Endothelial cell of umbilical vein (primary cell): ENCODE measurements around the gene PSD4. TPM values are rescaled to one million over a fixed set of nuclear protein-coding genes. Genes with fewer than 3 reads are reported as not detected.

ENCODE experiments used
- BruUV-seq: library from RNA; stranded (reverse); fragments of 400-500 nt; replicated peaks from 2 replicates; lab custom pipeline; 2021; lab: Mats Ljungman, UMichigan
- CTCF ChIA-PET: fragments of 300-600, 350-600 bp; sonication (Branson Sonifier 250); formaldehyde crosslinking; loops from one replicate; lab custom pipeline; 2021; ENCODE audit warnings: antibody characterized with exemption, inconsistent platforms; lab: Charles Lee
- POLR2A ChIA-PET: fragments of 300-600, 350-600 bp; sonication (Branson Sonifier 250); formaldehyde crosslinking; loops from one replicate; lab custom pipeline; 2021; ENCODE audit warnings: antibody characterized with exemption, inconsistent platforms; lab: Charles Lee
- DNase-seq: peaks from one replicate; pipeline ENCODE4 v3.0.0-alpha.2; 2011; ENCODE audit warnings: low read depth, low spot score
- FAIRE-seq: peaks from 2 replicates; lab custom pipeline; 2011; peaks lifted over from hg19 to GRCh38; lab: Jason Lieb, UNC
- H2AFZ ChIP-seq: 2 replicates; pipeline ENCODE4 v1.6.0; 2012; ENCODE audit warnings: low read depth, low read length, control low read depth, inconsistent platforms
- H3K27ac ChIP-seq: 2 replicates; pipeline ENCODE4 v1.5.1; 2011; ENCODE audit warnings: low read depth, mild to moderate bottlenecking, control low read depth, low read length, moderate library complexity; ENCODE audit not compliant: insufficient read depth
- H3K27me3 ChIP-seq, 2 experiments: 2 replicates each; pipeline versions ENCODE4 v1.6.0 to v1.6.1; 2011; ENCODE audit warnings: low read length in 2 of 2, mixed read lengths in 1 of 2; ENCODE audit not compliant: control insufficient read depth in 2 of 2, insufficient read depth in 2 of 2
- H3K36me3 ChIP-seq, 2 experiments: 2 replicates in 1 of 2; 3 replicates in 1 of 2; pipeline ENCODE4 v1.5.1; 2011; ENCODE audit warnings: low read length in 2 of 2, mild to moderate bottlenecking in 1 of 2, moderate library complexity in 1 of 2; ENCODE audit not compliant: control insufficient read depth in 2 of 2, insufficient read depth in 2 of 2; ENCODE audit errors: extremely low read depth in 1 of 2
- H3K4me1 ChIP-seq: 3 replicates; pipeline ENCODE4 v1.5.1; 2011; ENCODE audit warnings: mild to moderate bottlenecking, low read length; ENCODE audit not compliant: control insufficient read depth, insufficient read depth; ENCODE audit errors: extremely low read depth
- H3K4me2 ChIP-seq: 2 replicates; pipeline ENCODE4 v1.6.1; 2011; ENCODE audit warnings: low read length, control low read depth, mixed read lengths; ENCODE audit not compliant: insufficient read depth
- H3K4me3 ChIP-seq, 3 experiments: fragments of 200-600 bp in 1 of 3; sonication (generic), shearing (Covaris generic) in 1 of 3; replicated peaks in 1 of 3; 2 replicates each; pipeline ENCODE4 v1.5.1; 2011 to 2016; ENCODE audit warnings: control low read depth in 3 of 3, low read length in 3 of 3, mild to moderate bottlenecking in 2 of 3, inconsistent platforms in 1 of 3, low read depth in 1 of 3, moderate library complexity in 1 of 3; ENCODE audit not compliant: insufficient read depth in 1 of 3
- H3K79me2 ChIP-seq: 2 replicates; pipeline ENCODE4 v1.6.0; 2012; ENCODE audit warnings: low read length, inconsistent platforms; ENCODE audit not compliant: control insufficient read depth, insufficient read depth
- H3K9ac ChIP-seq: replicated peaks from 2 replicates; pipeline ENCODE3; 2011; ENCODE audit warnings: low read length, control low read depth; ENCODE audit not compliant: insufficient read depth; ENCODE audit errors: extremely low read depth
- H3K9me1 ChIP-seq: replicated peaks from 3 replicates; pipeline ENCODE4 v1.6.0; 2011; ENCODE audit warnings: mild to moderate bottlenecking, low read length; ENCODE audit not compliant: control insufficient read depth, insufficient read depth; ENCODE audit errors: extremely low read depth
- H3K9me3 ChIP-seq: replicated peaks from 2 replicates; pipeline ENCODE4 v1.5.1; 2012; ENCODE audit warnings: low read length, inconsistent platforms; ENCODE audit not compliant: control insufficient read depth, insufficient read depth
- H4K20me1 ChIP-seq: replicated peaks from 2 replicates; pipeline ENCODE3; 2011; ENCODE audit warnings: mild to moderate bottlenecking, low read length; ENCODE audit not compliant: control insufficient read depth, insufficient read depth; ENCODE audit errors: extremely low read depth
- EZH2 ChIP-seq: IDR thresholded peaks from 2 replicates; pipeline ENCODE4 v1.6.1; 2012; ENCODE audit warnings: borderline replicate concordance, low read depth, mild to moderate bottlenecking, moderate library complexity, low read length, inconsistent platforms; ENCODE audit not compliant: severe bottlenecking
- FOS ChIP-seq: IDR thresholded peaks from 2 replicates; pipeline ENCODE4 v1.6.1; 2011; ENCODE audit warnings: mild to moderate bottlenecking, low read length, moderate library complexity, borderline replicate concordance; ENCODE audit not compliant: insufficient read depth
- GATA2 ChIP-seq: IDR thresholded peaks from 2 replicates; pipeline ENCODE4 v1.7.0; 2011; ENCODE audit warnings: low read depth, mild to moderate bottlenecking, moderate library complexity, mixed read lengths, low read length; ENCODE audit not compliant: insufficient read length, insufficient read depth
- JUN ChIP-seq: IDR thresholded peaks from 2 replicates; pipeline ENCODE4 v1.6.1; 2011; ENCODE audit warnings: borderline replicate concordance, low read depth; ENCODE audit not compliant: insufficient read length, insufficient read depth
- MYC ChIP-seq: IDR thresholded peaks from one replicate; pipeline ENCODE4 v1.6.1; 2011; ENCODE audit warnings: mild to moderate bottlenecking, low read depth, low read length
- POLR2A ChIP-seq: IDR thresholded peaks from 2 replicates; pipeline ENCODE4 v1.6.1; 2012; ENCODE audit warnings: low read depth, mild to moderate bottlenecking, control low read depth, low read length
- POLR2AphosphoS5 ChIP-seq: IDR thresholded peaks from 2 replicates; pipeline ENCODE4 v1.6.1; 2012; ENCODE audit warnings: low read depth, mild to moderate bottlenecking, control low read depth, low read length, moderate library complexity; ENCODE audit not compliant: insufficient read depth
- dilution Hi-C: fragments of 300-500 bp; cut with MboI; formaldehyde crosslinking; loops from one replicate; pipeline ENCODE4 v1.15.0; 2019; ENCODE audit warnings: low sequenced_read_pairs; ENCODE audit not compliant: extremely low pct_ligation_motif_present
- intact Hi-C: fragments of 100-400 bp; cut with micrococcal nuclease; formaldehyde crosslinking; loops from one replicate; pipeline ENCODE4 v1.10.0; 2022
- polyA plus RNA-seq, 4 experiments: library from polyadenylated mRNA; depleted of rRNA in 3 of 4; stranded (reverse) in 3 of 4; unstranded in 1 of 4; fragments of >200 nt; gene quantifications; 2 replicates each; pipeline versions ENCODE4 v1.2.1 to v1.2.3, GENCODE V29; 2011 to 2012; ENCODE audit warnings: missing spikeins in 1 of 4
- total RNA-seq: library from RNA; stranded (reverse); gene quantifications from 2 replicates; pipeline ENCODE4 v1.2.3, GENCODE V29; 2021
- TF ChIP-seq, protein P1 (sequence below): IDR thresholded peaks from 2 replicates; pipeline ENCODE4 v1.6.1; 2011; ENCODE audit not compliant: insufficient read depth, insufficient read length
- TF ChIP-seq, protein P2 (sequence below), 2 donors: IDR thresholded peaks; 1 replicate in 1 of 2; 2 replicates in 1 of 2; pipeline ENCODE4 v1.5.1; 2011; ENCODE audit warnings: low read length in 2 of 2, mild to moderate bottlenecking in 2 of 2, moderate library complexity in 2 of 2, control low read depth in 1 of 2, inconsistent platforms in 1 of 2, low read depth in 1 of 2; ENCODE audit not compliant: insufficient read depth in 1 of 2; ENCODE audit errors: extremely low read depth in 1 of 2

PSD4 gene
- total and polyA plus RNA-seq, 2 donors (not counting 3 experiments of a cell fraction or from before 2014, with no cell fraction given) = 0.01 to 0.24 TPM

DNA sequence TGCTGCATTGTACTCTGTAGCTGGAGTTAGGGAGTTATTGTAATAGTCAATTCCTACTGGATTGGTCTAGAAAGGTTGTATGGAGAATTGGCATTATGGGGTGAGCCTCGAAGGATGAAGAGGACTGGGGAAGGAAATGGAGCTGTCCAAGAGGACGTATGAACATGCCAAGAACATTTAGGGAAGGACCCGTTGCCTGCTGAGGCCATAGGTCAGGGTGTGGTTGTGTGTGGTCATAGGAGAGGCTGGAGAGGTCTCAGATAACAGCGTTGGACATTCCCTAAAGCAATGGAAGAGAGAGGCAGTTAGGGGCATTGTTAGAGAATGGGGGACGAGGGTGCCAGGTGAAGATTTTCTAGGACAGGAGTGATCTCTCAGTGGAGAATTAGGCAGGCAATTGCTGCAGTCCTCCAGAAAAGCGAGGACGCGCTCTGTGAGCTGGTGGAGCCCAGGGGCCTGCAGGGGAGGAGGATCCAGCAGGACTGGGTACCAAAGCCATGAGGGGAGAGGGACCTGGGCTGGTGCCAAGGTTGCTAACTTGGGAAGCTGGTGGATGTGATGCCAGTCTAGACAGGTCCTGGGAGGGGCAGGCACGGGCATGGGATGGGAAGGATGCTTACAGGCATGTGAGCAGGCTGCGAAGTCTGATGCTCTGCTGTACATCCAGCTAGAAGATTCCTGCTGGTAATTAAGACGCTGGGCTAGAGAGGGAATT is 9.4 kb upstream of the PSD4 start:
- dilution Hi-C loops = no loop called here
- ChIA-PET CTCF (interaction anchor here (0.9 to 5.3 kb wide), 4 partner anchors 16 to 226 kb away, joined by 3 to 48 read pairs (median 6); no protein-coding TSS in a partner anchor), POLR2A (no interaction called here)
- Histone ChIP-seq H3K4me1 (peaks cover 4% of the 10 kb centered on the region), H3K9ac (no peak overlapping the region), H3K4me2 (no peak overlapping the region), H3K27ac (no peak overlapping the region), H3K9me3 (no peaks in the 10 kb centered on the region), H3K27me3 (peaks cover 0 to 23% of the 10 kb centered on the region in 2 experiments), H3K4me3 (no peak overlapping the region), H2AFZ (no peak overlapping the region), H3K9me1 (no peaks in the 10 kb centered on the region), H3K79me2 (no peaks in the 10 kb centered on the region), H4K20me1 (no peaks in the 10 kb centered on the region), H3K36me3 (no peaks in the 10 kb centered on the region)
- no peak for TF ChIP-seq MYC
- no peak for TF ChIP-seq FOS
- TF ChIP-seq POLR2A = no peak
- TF ChIP-seq EZH2 = no peak
- no peak for FAIRE-seq
- BruUV-seq = no TSS peak
- DNase-seq = no peak
- intact Hi-C loops = no loop called here

DNA sequence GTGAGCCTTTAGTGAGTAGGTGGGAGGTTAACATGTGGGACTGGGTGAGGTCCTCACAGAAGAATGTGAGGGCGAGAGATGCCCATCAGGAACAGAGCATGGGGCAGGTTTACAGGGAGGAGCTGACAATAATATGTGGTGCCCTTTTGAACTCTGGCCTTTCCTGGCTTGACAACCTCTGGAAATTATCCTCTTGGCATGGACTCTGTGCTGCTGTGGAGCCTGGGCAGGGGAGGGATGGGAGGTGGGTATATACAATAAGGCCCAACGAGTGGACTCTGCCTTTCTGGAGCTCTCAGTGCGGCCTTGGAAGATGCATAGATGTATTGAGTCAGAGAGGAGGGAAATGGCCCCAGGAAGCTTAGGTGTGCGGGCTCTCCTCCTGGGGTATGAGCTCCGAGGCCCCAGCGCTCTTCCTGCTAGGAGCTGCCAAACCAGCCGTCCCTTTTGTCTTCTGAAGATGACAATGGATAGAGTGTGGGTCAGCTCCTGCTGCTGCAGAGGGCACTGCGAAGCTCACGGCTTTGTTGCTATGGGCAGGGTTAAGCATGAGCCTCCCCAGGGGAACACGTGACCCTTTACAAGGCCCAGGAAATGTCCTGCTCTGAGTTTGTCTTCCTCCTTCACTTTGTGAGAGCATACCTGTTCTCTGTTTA is 8.7 kb upstream of the PSD4 start:
- TF ChIP-seq, protein P1, sequence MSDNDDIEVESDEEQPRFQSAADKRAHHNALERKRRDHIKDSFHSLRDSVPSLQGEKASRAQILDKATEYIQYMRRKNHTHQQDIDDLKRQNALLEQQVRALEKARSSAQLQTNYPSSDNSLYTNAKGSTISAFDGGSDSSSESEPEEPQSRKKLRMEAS = no peak
- no peak for TF ChIP-seq MYC
- no peak for TF ChIP-seq GATA2
- TF ChIP-seq, protein P2, sequence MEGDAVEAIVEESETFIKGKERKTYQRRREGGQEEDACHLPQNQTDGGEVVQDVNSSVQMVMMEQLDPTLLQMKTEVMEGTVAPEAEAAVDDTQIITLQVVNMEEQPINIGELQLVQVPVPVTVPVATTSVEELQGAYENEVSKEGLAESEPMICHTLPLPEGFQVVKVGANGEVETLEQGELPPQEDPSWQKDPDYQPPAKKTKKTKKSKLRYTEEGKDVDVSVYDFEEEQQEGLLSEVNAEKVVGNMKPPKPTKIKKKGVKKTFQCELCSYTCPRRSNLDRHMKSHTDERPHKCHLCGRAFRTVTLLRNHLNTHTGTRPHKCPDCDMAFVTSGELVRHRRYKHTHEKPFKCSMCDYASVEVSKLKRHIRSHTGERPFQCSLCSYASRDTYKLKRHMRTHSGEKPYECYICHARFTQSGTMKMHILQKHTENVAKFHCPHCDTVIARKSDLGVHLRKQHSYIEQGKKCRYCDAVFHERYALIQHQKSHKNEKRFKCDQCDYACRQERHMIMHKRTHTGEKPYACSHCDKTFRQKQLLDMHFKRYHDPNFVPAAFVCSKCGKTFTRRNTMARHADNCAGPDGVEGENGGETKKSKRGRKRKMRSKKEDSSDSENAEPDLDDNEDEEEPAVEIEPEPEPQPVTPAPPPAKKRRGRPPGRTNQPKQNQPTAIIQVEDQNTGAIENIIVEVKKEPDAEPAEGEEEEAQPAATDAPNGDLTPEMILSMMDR (IDR thresholded peaks at IDR 0.05; ENCODE audit: extremely low read depth in 1 of 2, insufficient read depth in 1 of 2, low read depth in 1 of 2, low read length in 2 of 2) = no peak
- no peak for TF ChIP-seq POLR2A
- TF ChIP-seq POLR2AphosphoS5 = no peak
- no peak for TF ChIP-seq FOS
- no peak for TF ChIP-seq JUN
- no peak for TF ChIP-seq EZH2
- intact Hi-C loops = no loop called here
- Histone ChIP-seq H3K9me1 (no peaks in the 10 kb centered on the region), H3K4me2 (no peak overlapping the region), H3K9me3 (no peaks in the 10 kb centered on the region), H3K79me2 (no peaks in the 10 kb centered on the region), H2AFZ (no peak overlapping the region), H3K9ac (no peak overlapping the region), H3K4me1 (peaks cover 4% of the 10 kb centered on the region), H4K20me1 (no peaks in the 10 kb centered on the region), H3K4me3 (no peak overlapping the region), H3K36me3 (no peaks in the 10 kb centered on the region), H3K27me3 (peaks cover 0 to 20% of the 10 kb centered on the region in 2 experiments), H3K27ac (no peak overlapping the region)
- no TSS peak for BruUV-seq
- dilution Hi-C loops = no loop called here
- ChIA-PET POLR2A (no interaction called here), CTCF (interaction anchor here (0.7 to 5.3 kb wide), 5 partner anchors 15 to 225 kb away, joined by 3 to 48 read pairs (median 4); no protein-coding TSS in a partner anchor)
- no peak for FAIRE-seq
- DNase-seq = no peak
